H9 (cell line): Measurements from ENCODE around the gene MTCL1. TPM values are rescaled to one million over a fixed set of nuclear protein-coding genes. Genes with fewer than 3 reads are reported as not detected.

Experiments used
- DNase-seq: peaks from one replicate; pipeline ENCODE4 v3.0.0-alpha.2; 2017
- H2AFZ ChIP-seq: one replicate; pipeline ENCODE4 v1.6.1; 2013; ENCODE audit warnings: mild to moderate bottlenecking, low read length, control low read depth, moderate library complexity
- H2AK5ac ChIP-seq: 2 replicates; pipeline ENCODE4 v1.6.1; 2013; ENCODE audit warnings: low read length, control low read depth, mixed read lengths; ENCODE audit not compliant: insufficient read length
- H2BK120ac ChIP-seq: one replicate; pipeline ENCODE4 v1.6.1; 2013; ENCODE audit warnings: low read depth, mild to moderate bottlenecking, low read length, control low read depth, inconsistent platforms; ENCODE audit not compliant: poor library complexity, severe bottlenecking
- H2BK12ac ChIP-seq: 2 replicates; pipeline ENCODE4 v1.6.1; 2013; ENCODE audit warnings: low read length, control low read depth, mixed read lengths, low read depth; ENCODE audit not compliant: insufficient read length
- H2BK15ac ChIP-seq: 2 replicates; pipeline ENCODE4 v1.6.1; 2013; ENCODE audit warnings: low read depth, low read length, control low read depth
- H2BK20ac ChIP-seq: one replicate; pipeline ENCODE4 v1.6.1; 2013; ENCODE audit warnings: low read depth, mild to moderate bottlenecking, low read length, control low read depth, inconsistent platforms; ENCODE audit not compliant: poor library complexity, severe bottlenecking
- H2BK5ac ChIP-seq: 2 replicates; pipeline ENCODE4 v1.6.1; 2013; ENCODE audit warnings: low read length, control low read depth, mixed read lengths; ENCODE audit not compliant: insufficient read length
- H3K14ac ChIP-seq: 2 replicates; pipeline ENCODE4 v1.6.1; 2013; ENCODE audit warnings: low read length, control low read depth; ENCODE audit not compliant: insufficient read depth
- H3K18ac ChIP-seq: 2 replicates; pipeline ENCODE4 v1.6.1; 2013; ENCODE audit warnings: low read depth, mild to moderate bottlenecking, mixed read lengths, low read length, control low read depth; ENCODE audit not compliant: insufficient read length
- H3K23ac ChIP-seq: 2 replicates; pipeline ENCODE4 v1.6.1; 2013; ENCODE audit warnings: low read length, control low read depth, mixed read lengths, low read depth; ENCODE audit not compliant: insufficient read length
- H3K23me2 ChIP-seq: 2 replicates; pipeline ENCODE4 v1.6.1; 2013; ENCODE audit warnings: low read depth, mild to moderate bottlenecking, mixed read lengths, low read length, control low read depth; ENCODE audit not compliant: insufficient read length, poor library complexity, severe bottlenecking
- H3K27ac ChIP-seq: 2 replicates; pipeline ENCODE4 v1.5.1; 2013; ENCODE audit warnings: low read length, control low read depth, mixed read lengths, low read depth; ENCODE audit not compliant: insufficient read length
- H3K27me3 ChIP-seq: 2 replicates; pipeline ENCODE4 v1.6.1; 2013; ENCODE audit warnings: low read length, control low read depth, inconsistent platforms; ENCODE audit not compliant: insufficient read depth
- H3K4ac ChIP-seq: 2 replicates; pipeline ENCODE4 v1.6.1; 2013; ENCODE audit warnings: low read depth, mild to moderate bottlenecking, control low read depth, inconsistent platforms, low read length, moderate library complexity
- H3K4me1 ChIP-seq: 2 replicates; pipeline ENCODE4 v1.6.1; 2013; ENCODE audit warnings: low read length, control low read depth, inconsistent platforms; ENCODE audit not compliant: insufficient read depth
- H3K4me2 ChIP-seq: 2 replicates; pipeline ENCODE4 v1.6.1; 2013; ENCODE audit warnings: low read length, control low read depth, mixed read lengths; ENCODE audit not compliant: insufficient read length, insufficient read depth
- H3K56ac ChIP-seq: 2 replicates; pipeline ENCODE4 v1.6.1; 2013; ENCODE audit warnings: low read depth, mild to moderate bottlenecking, mixed read lengths, low read length, control low read depth; ENCODE audit not compliant: insufficient read length
- H3K79me1 ChIP-seq: 2 replicates; pipeline ENCODE4 v1.6.1; 2013; ENCODE audit warnings: low read depth, mild to moderate bottlenecking, moderate library complexity, low read length, control low read depth, inconsistent platforms; ENCODE audit not compliant: insufficient read depth, poor library complexity, severe bottlenecking
- H3K79me2 ChIP-seq: 2 replicates; pipeline ENCODE4 v1.6.1; 2013; ENCODE audit warnings: low read length, control low read depth, inconsistent platforms; ENCODE audit not compliant: insufficient read depth
- H3K9ac ChIP-seq: 2 replicates; pipeline ENCODE4 v1.6.1; 2013; ENCODE audit warnings: low read length, control low read depth, mixed read lengths; ENCODE audit not compliant: insufficient read length; ENCODE audit errors: extremely low read depth
- H3K9me3 ChIP-seq: one replicate; pipeline ENCODE4 v1.6.1; 2013; ENCODE audit warnings: low read depth, low read length, inconsistent platforms; ENCODE audit not compliant: control insufficient read depth
- H3T11ph ChIP-seq: one replicate; pipeline ENCODE4 v1.6.1; 2013; ENCODE audit warnings: mild to moderate bottlenecking, low read length, control low read depth, inconsistent platforms
- H4K20me1 ChIP-seq: one replicate; pipeline ENCODE4 v1.6.1; 2013; ENCODE audit not compliant: control insufficient read depth, insufficient read length, insufficient read depth
- H4K5ac ChIP-seq: 2 replicates; pipeline ENCODE4 v1.6.1; 2013; ENCODE audit warnings: low read depth, mild to moderate bottlenecking, mixed read lengths, low read length, control low read depth; ENCODE audit not compliant: insufficient read length
- H4K8ac ChIP-seq: replicated peaks from 2 replicates; pipeline ENCODE4 v1.6.1; 2013; ENCODE audit warnings: low read length, control low read depth, mixed read lengths, low read depth; ENCODE audit not compliant: insufficient read length
- H4K91ac ChIP-seq: 2 replicates; pipeline ENCODE4 v1.6.1; 2013; ENCODE audit warnings: low read depth, mild to moderate bottlenecking, moderate library complexity, mixed read lengths, low read length, control low read depth; ENCODE audit not compliant: insufficient read length
- H3K27ac Mint-ChIP-seq, 3 experiments: 2 replicates in 2 of 3; 3 replicates in 1 of 3; pipeline ENCODE4 v1.8.0; 2020 to 2021; ENCODE audit warnings: mixed read lengths in 3 of 3, mild to moderate bottlenecking in 1 of 3, moderate library complexity in 1 of 3
- H3K27me3 Mint-ChIP-seq: 2 replicates; pipeline ENCODE4 v1.8.0; 2021; ENCODE audit warnings: low read depth, mild to moderate bottlenecking, moderate library complexity, mixed read lengths
- H3K36me3 Mint-ChIP-seq, 3 experiments: 2 replicates in 2 of 3; 3 replicates in 1 of 3; pipeline ENCODE4 v1.8.0; 2020 to 2021; ENCODE audit warnings: low read depth in 3 of 3, mixed read lengths in 3 of 3; ENCODE audit not compliant: insufficient read depth in 1 of 3
- H3K4me1 Mint-ChIP-seq, 2 experiments: 2 replicates each; pipeline ENCODE4 v1.8.0; 2020; ENCODE audit warnings: mixed read lengths in 2 of 2
- H3K4me3 Mint-ChIP-seq, 2 experiments: 2 replicates in 1 of 2; 3 replicates in 1 of 2; pipeline ENCODE4 v1.8.0; 2020 to 2021; ENCODE audit warnings: mild to moderate bottlenecking in 2 of 2, mixed read lengths in 2 of 2, moderate library complexity in 1 of 2
- H3K9me3 Mint-ChIP-seq, 2 experiments: 2 replicates in 1 of 2; 3 replicates in 1 of 2; pipeline ENCODE4 v1.8.0; 2020; ENCODE audit warnings: mild to moderate bottlenecking in 2 of 2, mixed read lengths in 2 of 2, moderate library complexity in 1 of 2
- CTCF ChIP-seq: fragments of 200-600 bp; sonication (generic); conservative IDR thresholded peaks from 3 replicates; pipeline ENCODE4 v1.8.0; 2021; ENCODE audit warnings: antibody characterized with exemption, mild to moderate bottlenecking
- WGBS: extraction: QIAGEN DNeasy Blood & Tissue Kit; methylation state at CpG from one replicate; pipeline ENCODE4 v1.1.7; 2013; ENCODE audit warnings: missing lambda C conversion rate, low lambda C conversion rate, mixed read lengths; ENCODE audit not compliant: insufficient read length; ENCODE audit errors: extremely low coverage; 5-methylcytosine and 5-hydroxymethylcytosine counted together
- total RNA-seq: library from RNA; stranded (reverse); gene quantifications from 2 replicates; pipeline ENCODE4 v1.2.1, GENCODE V29; 2021

The MTCL1 gene
- total RNA-seq, 1 experiment from 2014 or later: 50.7 TPM

- Mint-ChIP-seq H3K36me3 (no peaks in the 10 kb centered on the region), H3K9me3 (no peaks in the 10 kb centered on the region), H3K27ac (no peak overlapping the region), H3K4me1 (peaks cover 7 to 9% of the 10 kb centered on the region in 2 experiments; a peak in 3 of 4 replicates), H3K4me3 (no peak overlapping the region), H3K27me3 (no peaks in the 10 kb centered on the region; the same call in 1 of the 2 replicates)
- H4K5ac ChIP-seq: no peak overlapping the region
- H3T11ph ChIP-seq: no peak overlapping the region
- no peaks in the 10 kb centered on the region for H3K79me2 ChIP-seq
- no peak overlapping the region for H2AK5ac ChIP-seq
- no peak overlapping the region for H3K14ac ChIP-seq
- H3K9ac ChIP-seq: no peak overlapping the region
- no peaks in the 10 kb centered on the region for H3K79me1 ChIP-seq
- no peak for DNase-seq
- no peaks in the 10 kb centered on the region for H4K20me1 ChIP-seq
- H2BK120ac ChIP-seq: no peak overlapping the region
- H3K4ac ChIP-seq: no peak overlapping the region
- no peak overlapping the region for H2AFZ ChIP-seq
- H2BK5ac ChIP-seq: no peak overlapping the region
- no peak overlapping the region for H3K27ac ChIP-seq
- no peak overlapping the region for H4K8ac ChIP-seq
- H3K27me3 ChIP-seq: no peaks in the 10 kb centered on the region
- TF ChIP-seq CTCF: no peak
- H3K18ac ChIP-seq: no peak overlapping the region
- no peak overlapping the region for H2BK20ac ChIP-seq
- WGBS: no CpG with 5 or more reads among the region's 5 CpGs
- no peak overlapping the region for H2BK12ac ChIP-seq
- no peak overlapping the region for H3K23ac ChIP-seq
- no peak overlapping the region for H3K4me2 ChIP-seq
- no peaks in the 10 kb centered on the region for H3K4me1 ChIP-seq
- H3K56ac ChIP-seq: no peak overlapping the region
- H3K23me2 ChIP-seq: no peaks in the 10 kb centered on the region
- no peaks in the 10 kb centered on the region for H3K9me3 ChIP-seq
- H2BK15ac ChIP-seq: no peak overlapping the region
- H4K91ac ChIP-seq: no peak overlapping the region
Observed at GRCh38 chr18:8847900-8848299, 142.5 kb downstream of the MTCL1 start.
